ENCODE results near the gene NANOGP8.

The NANOGP8 gene

DNA sequence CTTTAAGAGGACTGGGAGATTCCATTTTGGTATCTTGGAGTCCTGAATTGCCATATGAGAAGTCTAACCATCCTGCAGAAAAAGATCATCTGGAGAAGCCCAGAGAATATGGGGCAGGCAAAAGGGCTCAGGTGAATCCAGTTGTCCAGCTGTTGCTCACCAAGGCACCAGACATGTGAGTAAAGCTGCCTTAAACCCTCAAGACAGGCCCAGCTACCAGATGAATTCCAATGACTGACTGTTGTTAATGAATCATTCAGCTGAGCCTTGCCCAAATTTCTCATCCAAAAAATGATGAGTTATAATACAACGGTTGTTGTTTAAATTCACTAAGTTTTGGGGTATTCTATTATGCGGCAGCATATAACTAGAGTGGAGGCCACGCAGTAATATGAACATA lies 22.0 kb upstream of the NANOGP8 start:
- no peak overlapping the region for H2BK12ac ChIP-seq (ENCODE audit: low read length in 2 of 2)
- H3K27me3 ChIP-seq (ENCODE audit: control insufficient read depth in 1 of 2, insufficient read depth in 1 of 2, low read length in 2 of 2) = no peaks in the 10 kb centered on the region
- H3K4me1 ChIP-seq (ENCODE audit: control insufficient read depth, insufficient read depth, low read depth, low read length) = peaks cover 3% of the 10 kb centered on the region
- DNase-seq = no peak
- no peak overlapping the region for H2BK5ac ChIP-seq (ENCODE audit: low read depth, low read length, poor library complexity, severe bottlenecking)
- no peaks in the 10 kb centered on the region for H3K79me1 ChIP-seq (replicated peaks; ENCODE audit: low read length, poor library complexity, severe bottlenecking)
- no peak overlapping the region for H3K4ac ChIP-seq (ENCODE audit: low read depth in 1 of 2, low read length in 2 of 2)
- no peak overlapping the region for H3K4me2 ChIP-seq (ENCODE audit: low read length, poor library complexity, severe bottlenecking)
- no peak overlapping the region for H2AFZ ChIP-seq (ENCODE audit: low read depth, low read length)
- no peak overlapping the region for H4K8ac ChIP-seq (ENCODE audit: low read length)
- WGBS = 100% methylated on average over 3 of the region's 3 CpGs
- no peak overlapping the region for H3K9ac ChIP-seq (ENCODE audit: low read length)
- H2BK15ac ChIP-seq (ENCODE audit: low read depth, poor library complexity, severe bottlenecking) = no peak overlapping the region
- no peak overlapping the region for H2AK5ac ChIP-seq (ENCODE audit: low read length, severe bottlenecking)
- no peak overlapping the region for H3K14ac ChIP-seq (ENCODE audit: low read length in 2 of 2)
- no peak overlapping the region for H3K27ac ChIP-seq (ENCODE audit: low read length, poor library complexity, severe bottlenecking)
- no peak overlapping the region for H4K91ac ChIP-seq (ENCODE audit: low read length)
- H3K36me3 ChIP-seq (ENCODE audit: control insufficient read depth in 1 of 2, insufficient read depth in 2 of 2, low read depth in 1 of 2, low read length in 2 of 2) = no peaks in the 10 kb centered on the region
- no peak overlapping the region for H3K23ac ChIP-seq (ENCODE audit: low read length in 2 of 2)
- no peak overlapping the region for H3K4me3 ChIP-seq (ENCODE audit: insufficient read depth in 1 of 2, low read depth in 1 of 2, low read length in 2 of 2)
- no peaks in the 10 kb centered on the region for H3K9me3 ChIP-seq (ENCODE audit: control insufficient read depth, low read length)
- no peak overlapping the region for H3K18ac ChIP-seq (ENCODE audit: low read depth in 1 of 2, low read length in 2 of 2)
- H2BK120ac ChIP-seq (ENCODE audit: low read depth, low read length) = no peak overlapping the region

- H2BK120ac ChIP-seq (ENCODE audit: low read depth, low read length) = no peak overlapping the region
- WGBS = 40% methylated on average over 1 of the region's 3 CpGs
- no peak overlapping the region for H2BK15ac ChIP-seq (ENCODE audit: low read depth, poor library complexity, severe bottlenecking)
- no peak overlapping the region for H2AFZ ChIP-seq (ENCODE audit: low read depth, low read length)
- no peak overlapping the region for H4K91ac ChIP-seq (ENCODE audit: low read length)
- no peak overlapping the region for H3K23ac ChIP-seq (ENCODE audit: low read length in 2 of 2)
- no peak overlapping the region for H3K4me3 ChIP-seq (ENCODE audit: insufficient read depth in 1 of 2, low read depth in 1 of 2, low read length in 2 of 2)
- H3K27me3 ChIP-seq (ENCODE audit: control insufficient read depth in 1 of 2, insufficient read depth in 1 of 2, low read length in 2 of 2) = no peaks in the 10 kb centered on the region
- no peaks in the 10 kb centered on the region for H3K4me1 ChIP-seq (ENCODE audit: control insufficient read depth, insufficient read depth, low read depth, low read length)
- no peak overlapping the region for H4K8ac ChIP-seq (ENCODE audit: low read length)
- no peak for DNase-seq
- no peaks in the 10 kb centered on the region for H3K36me3 ChIP-seq (ENCODE audit: control insufficient read depth in 1 of 2, insufficient read depth in 2 of 2, low read depth in 1 of 2, low read length in 2 of 2)
- no peak overlapping the region for H3K18ac ChIP-seq (ENCODE audit: low read depth in 1 of 2, low read length in 2 of 2)
- H3K27ac ChIP-seq (ENCODE audit: low read length, poor library complexity, severe bottlenecking) = no peak overlapping the region
- H3K4me2 ChIP-seq (ENCODE audit: low read length, poor library complexity, severe bottlenecking) = no peak overlapping the region
- H2BK12ac ChIP-seq (ENCODE audit: low read length in 2 of 2) = no peak overlapping the region
- no peak overlapping the region for H3K9ac ChIP-seq (ENCODE audit: low read length)
- no peaks in the 10 kb centered on the region for H3K79me1 ChIP-seq (replicated peaks; ENCODE audit: low read length, poor library complexity, severe bottlenecking)
- H3K14ac ChIP-seq (ENCODE audit: low read length in 2 of 2) = no peak overlapping the region
- H2BK5ac ChIP-seq (ENCODE audit: low read depth, low read length, poor library complexity, severe bottlenecking) = no peak overlapping the region
- no peak overlapping the region for H3K4ac ChIP-seq (ENCODE audit: low read depth in 1 of 2, low read length in 2 of 2)
- no peak overlapping the region for H2AK5ac ChIP-seq (ENCODE audit: low read length, severe bottlenecking)
- H3K9me3 ChIP-seq (ENCODE audit: control insufficient read depth, low read length) = no peaks in the 10 kb centered on the region
Observed at GRCh38 chr15:35104526-35105147, 19.5 kb upstream of the NANOGP8 start.

GRCh38 chr15:35102186-35102585 lies 17.1 kb upstream of the NANOGP8 start:
- Histone ChIP-seq H2AFZ (ENCODE audit: low read depth, low read length) (no peak overlapping the region), H3K27ac (ENCODE audit: low read length, poor library complexity, severe bottlenecking) (no peak overlapping the region), H2BK120ac (ENCODE audit: low read depth, low read length) (no peak overlapping the region), H3K4me2 (ENCODE audit: low read length, poor library complexity, severe bottlenecking) (no peak overlapping the region), H3K4me3 (ENCODE audit: insufficient read depth in 1 of 2, low read depth in 1 of 2, low read length in 2 of 2) (no peak overlapping the region), H3K18ac (ENCODE audit: low read depth in 1 of 2, low read length in 2 of 2) (no peak overlapping the region), H3K14ac (ENCODE audit: low read length in 2 of 2) (no peak overlapping the region), H2AK5ac (ENCODE audit: low read length, severe bottlenecking) (no peak overlapping the region), H2BK5ac (ENCODE audit: low read depth, low read length, poor library complexity, severe bottlenecking) (no peak overlapping the region), H4K91ac (ENCODE audit: low read length) (no peak overlapping the region), H2BK15ac (ENCODE audit: low read depth, poor library complexity, severe bottlenecking) (no peak overlapping the region), H3K79me1 (replicated peaks; ENCODE audit: low read length, poor library complexity, severe bottlenecking) (no peaks in the 10 kb centered on the region), H3K27me3 (ENCODE audit: control insufficient read depth in 1 of 2, insufficient read depth in 1 of 2, low read length in 2 of 2) (no peaks in the 10 kb centered on the region), H3K4me1 (ENCODE audit: control insufficient read depth, insufficient read depth, low read depth, low read length) (no peaks in the 10 kb centered on the region), H3K9me3 (ENCODE audit: control insufficient read depth, low read length) (no peaks in the 10 kb centered on the region), H3K4ac (ENCODE audit: low read depth in 1 of 2, low read length in 2 of 2) (no peak overlapping the region), H3K36me3 (ENCODE audit: control insufficient read depth in 1 of 2, insufficient read depth in 2 of 2, low read depth in 1 of 2, low read length in 2 of 2) (no peaks in the 10 kb centered on the region), H4K8ac (ENCODE audit: low read length) (no peak overlapping the region), H2BK12ac (ENCODE audit: low read length in 2 of 2) (no peak overlapping the region), H3K23ac (ENCODE audit: low read length in 2 of 2) (no peak overlapping the region), H3K9ac (ENCODE audit: low read length) (no peak overlapping the region)
- WGBS = 100% methylated on average over 2 of the region's 3 CpGs
- DNase-seq = no peak

GRCh38 chr15:35101335-35101734 lies 16.2 kb upstream of the NANOGP8 start:
- no peak for DNase-seq
- Histone ChIP-seq H2BK12ac (ENCODE audit: low read length in 2 of 2) (no peak overlapping the region), H4K8ac (ENCODE audit: low read length) (no peak overlapping the region), H3K9ac (ENCODE audit: low read length) (no peak overlapping the region), H3K9me3 (ENCODE audit: control insufficient read depth, low read length) (no peaks in the 10 kb centered on the region), H2BK5ac (ENCODE audit: low read depth, low read length, poor library complexity, severe bottlenecking) (no peak overlapping the region), H3K4me1 (ENCODE audit: control insufficient read depth, insufficient read depth, low read depth, low read length) (no peaks in the 10 kb centered on the region), H2BK15ac (ENCODE audit: low read depth, poor library complexity, severe bottlenecking) (no peak overlapping the region), H2BK120ac (ENCODE audit: low read depth, low read length) (no peak overlapping the region), H3K4me2 (ENCODE audit: low read length, poor library complexity, severe bottlenecking) (no peak overlapping the region), H3K27me3 (ENCODE audit: control insufficient read depth in 1 of 2, insufficient read depth in 1 of 2, low read length in 2 of 2) (no peaks in the 10 kb centered on the region), H2AFZ (ENCODE audit: low read depth, low read length) (no peak overlapping the region), H4K91ac (ENCODE audit: low read length) (no peak overlapping the region), H3K36me3 (ENCODE audit: control insufficient read depth in 1 of 2, insufficient read depth in 2 of 2, low read depth in 1 of 2, low read length in 2 of 2) (no peaks in the 10 kb centered on the region), H3K23ac (ENCODE audit: low read length in 2 of 2) (no peak overlapping the region), H3K4me3 (ENCODE audit: insufficient read depth in 1 of 2, low read depth in 1 of 2, low read length in 2 of 2) (no peak overlapping the region), H3K27ac (ENCODE audit: low read length, poor library complexity, severe bottlenecking) (no peak overlapping the region), H2AK5ac (ENCODE audit: low read length, severe bottlenecking) (no peak overlapping the region), H3K79me1 (replicated peaks; ENCODE audit: low read length, poor library complexity, severe bottlenecking) (no peaks in the 10 kb centered on the region), H3K4ac (ENCODE audit: low read depth in 1 of 2, low read length in 2 of 2) (no peak overlapping the region), H3K14ac (ENCODE audit: low read length in 2 of 2) (no peak overlapping the region), H3K18ac (ENCODE audit: low read depth in 1 of 2, low read length in 2 of 2) (no peak overlapping the region)
